NB4 (cell line): Measurements from ENCODE around the gene PFN3.

Experiments used
- DNase-seq: peaks from one replicate; pipeline ENCODE4 v3.0.0; 2010; ENCODE audit warnings: low read depth
- H3K4me3 ChIP-seq: one replicate; pipeline ENCODE4 v1.5.1; 2011; ENCODE audit warnings: mild to moderate bottlenecking, low read depth, low read length, moderate library complexity
- MAX ChIP-seq: IDR thresholded peaks from 2 replicates; pipeline ENCODE4 v1.6.1; 2011; ENCODE audit warnings: low read depth, low read length
- MYC ChIP-seq: IDR thresholded peaks from 2 replicates; pipeline ENCODE4 v1.6.1; 2011; ENCODE audit warnings: low read depth, low read length
- POLR2A ChIP-seq: IDR thresholded peaks from 2 replicates; pipeline ENCODE4 v1.6.1; 2011; ENCODE audit warnings: mild to moderate bottlenecking; ENCODE audit not compliant: insufficient read length; ENCODE audit errors: extremely low read depth
- TF ChIP-seq, protein P1 (sequence below): IDR thresholded peaks from one replicate; pipeline ENCODE4 v1.5.1; 2012; ENCODE audit warnings: low read depth, low read length

PFN3 gene

DNA sequence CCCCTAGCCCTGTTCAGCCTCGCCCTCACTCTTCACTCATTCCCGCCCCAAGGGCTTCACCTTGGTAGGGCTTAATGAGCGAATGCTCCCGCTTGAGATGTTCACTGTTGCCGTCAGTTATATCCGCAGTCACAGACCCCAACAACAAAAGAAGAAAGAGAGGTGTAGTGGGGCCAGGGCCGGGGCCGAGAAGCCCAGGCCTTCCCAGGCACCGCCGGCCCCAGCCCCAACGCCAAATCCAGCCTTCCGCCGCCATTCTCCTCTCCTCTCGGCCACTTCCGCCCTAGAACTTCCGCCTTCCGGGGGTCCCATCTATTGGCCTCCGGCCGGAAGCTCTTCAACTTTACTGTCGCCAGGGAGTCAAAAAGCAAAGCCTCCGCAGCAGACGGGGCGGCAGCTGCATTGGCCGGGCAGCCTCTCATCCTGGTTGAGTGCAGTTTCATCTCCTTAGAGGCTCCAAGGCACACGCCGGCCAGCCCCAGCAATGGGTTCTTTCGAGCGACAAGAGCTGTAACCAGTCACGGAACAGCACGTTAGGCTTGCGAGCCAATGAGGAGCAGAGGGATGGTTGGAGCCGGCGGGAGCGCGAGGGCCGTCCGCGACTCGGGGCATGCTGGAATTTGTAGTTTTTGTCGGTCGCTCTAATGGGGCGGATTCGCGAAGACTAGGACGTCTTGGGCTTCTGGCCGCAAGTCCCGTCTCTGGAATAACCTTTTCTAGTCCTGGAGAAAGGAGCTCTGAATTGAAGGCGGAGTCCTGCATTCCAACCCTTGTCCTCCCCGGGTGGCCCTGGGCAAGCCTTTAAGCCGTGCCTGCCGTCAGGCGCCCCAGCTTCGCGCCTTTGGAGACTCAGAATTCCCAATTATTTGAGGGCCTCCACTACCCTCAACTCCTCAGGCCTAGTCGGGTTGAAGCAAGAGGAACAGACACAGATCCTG lies 48.8 kb downstream of the PFN3 start, which contains the start of gene LMAN2:
TSS of gene LMAN2 (minus strand) at position 277 of the 938 bp plus-strand sequence. CDS start at position 256, 21 bp downstream.
- TF ChIP-seq MYC (no peak), POLR2A (peak; percentile 77), MAX (peak; percentile 6; the same call in 1 of the 2 replicates)
- TF ChIP-seq, protein P1, sequence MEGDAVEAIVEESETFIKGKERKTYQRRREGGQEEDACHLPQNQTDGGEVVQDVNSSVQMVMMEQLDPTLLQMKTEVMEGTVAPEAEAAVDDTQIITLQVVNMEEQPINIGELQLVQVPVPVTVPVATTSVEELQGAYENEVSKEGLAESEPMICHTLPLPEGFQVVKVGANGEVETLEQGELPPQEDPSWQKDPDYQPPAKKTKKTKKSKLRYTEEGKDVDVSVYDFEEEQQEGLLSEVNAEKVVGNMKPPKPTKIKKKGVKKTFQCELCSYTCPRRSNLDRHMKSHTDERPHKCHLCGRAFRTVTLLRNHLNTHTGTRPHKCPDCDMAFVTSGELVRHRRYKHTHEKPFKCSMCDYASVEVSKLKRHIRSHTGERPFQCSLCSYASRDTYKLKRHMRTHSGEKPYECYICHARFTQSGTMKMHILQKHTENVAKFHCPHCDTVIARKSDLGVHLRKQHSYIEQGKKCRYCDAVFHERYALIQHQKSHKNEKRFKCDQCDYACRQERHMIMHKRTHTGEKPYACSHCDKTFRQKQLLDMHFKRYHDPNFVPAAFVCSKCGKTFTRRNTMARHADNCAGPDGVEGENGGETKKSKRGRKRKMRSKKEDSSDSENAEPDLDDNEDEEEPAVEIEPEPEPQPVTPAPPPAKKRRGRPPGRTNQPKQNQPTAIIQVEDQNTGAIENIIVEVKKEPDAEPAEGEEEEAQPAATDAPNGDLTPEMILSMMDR = no peak
- peak; percentile 96 for DNase-seq
- peak within 1 kb of the TSS; percentile 100 for H3K4me3 ChIP-seq

GRCh38 chr5:177350776-177351391 lies 49.6 kb downstream of the PFN3 start:
- no peak for DNase-seq
- TF ChIP-seq POLR2A (no peak), MAX (0 out of 2 replicates have a peak, but pooled peaks have one; percentile 22)
- peak overlapping the region; percentile 100 for H3K4me3 ChIP-seq
